Nephron progenitor cell (in vitro differentiated cells): ENCODE measurements around the gene PNPO.

ENCODE experiments used
- DNase-seq: peaks from one replicate; pipeline ENCODE4 v3.0.0; 2021
- H3K27ac Mint-ChIP-seq: 2 replicates; pipeline ENCODE4 v1.8.0; 2021; ENCODE audit warnings: mild to moderate bottlenecking, moderate library complexity, mixed read lengths
- H3K27me3 Mint-ChIP-seq: 2 replicates; pipeline ENCODE4 v1.8.0; 2021; ENCODE audit warnings: mild to moderate bottlenecking, low read depth, mixed read lengths; ENCODE audit not compliant: poor library complexity
- H3K36me3 Mint-ChIP-seq: 2 replicates; pipeline ENCODE4 v1.8.0; 2021; ENCODE audit warnings: low read depth, mixed read lengths
- H3K4me1 Mint-ChIP-seq: 2 replicates; pipeline ENCODE4 v1.8.0; 2021; ENCODE audit warnings: mixed read lengths
- H3K4me3 Mint-ChIP-seq: 2 replicates; pipeline ENCODE4 v1.8.0; 2021; ENCODE audit warnings: mild to moderate bottlenecking, moderate library complexity, mixed read lengths
- H3K9me3 Mint-ChIP-seq: 2 replicates; pipeline ENCODE4 v1.8.0; 2021; ENCODE audit warnings: mild to moderate bottlenecking, moderate library complexity, mixed read lengths
- TF ChIP-seq, protein P1 (sequence below): fragments of 200-600 bp; sonication (generic); IDR thresholded peaks from 2 replicates; pipeline ENCODE4 v1.5.0; 2021; ENCODE audit warnings: antibody characterized with exemption

The PNPO gene

DNA sequence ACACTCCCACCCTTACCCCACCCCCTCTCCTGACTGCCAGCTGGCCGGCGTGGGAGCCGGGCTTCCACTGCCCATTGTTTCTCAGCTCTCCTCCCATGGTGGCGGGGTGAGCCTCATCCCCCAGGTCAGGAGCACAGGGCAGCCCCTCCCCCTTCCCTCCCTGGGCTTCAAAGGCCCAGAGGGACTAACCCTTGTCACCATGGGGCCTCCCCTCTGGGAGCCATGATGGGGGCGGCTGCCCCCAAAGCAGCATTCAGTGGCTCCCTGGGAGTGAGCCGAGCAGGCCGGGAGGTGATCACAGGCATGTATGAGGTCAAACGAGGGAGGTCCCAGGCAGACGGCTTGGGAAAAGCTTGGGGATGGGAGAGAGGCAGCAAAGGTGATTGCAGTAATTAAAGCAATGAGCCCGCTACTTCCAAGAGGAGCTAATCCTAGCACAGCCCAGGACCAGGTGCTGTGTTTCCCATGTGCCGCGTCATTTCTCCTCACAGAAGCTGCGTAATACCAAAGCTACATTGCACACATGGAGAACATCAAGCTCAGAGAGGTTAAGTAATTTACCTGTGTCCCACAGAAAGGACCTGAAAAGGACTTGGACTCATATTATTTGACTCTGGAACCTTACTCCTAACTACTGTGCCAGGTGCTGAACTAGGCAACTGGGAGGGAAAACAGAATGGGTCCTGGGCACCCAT is 54.0 kb downstream of the PNPO start:
- TF ChIP-seq, protein P1, sequence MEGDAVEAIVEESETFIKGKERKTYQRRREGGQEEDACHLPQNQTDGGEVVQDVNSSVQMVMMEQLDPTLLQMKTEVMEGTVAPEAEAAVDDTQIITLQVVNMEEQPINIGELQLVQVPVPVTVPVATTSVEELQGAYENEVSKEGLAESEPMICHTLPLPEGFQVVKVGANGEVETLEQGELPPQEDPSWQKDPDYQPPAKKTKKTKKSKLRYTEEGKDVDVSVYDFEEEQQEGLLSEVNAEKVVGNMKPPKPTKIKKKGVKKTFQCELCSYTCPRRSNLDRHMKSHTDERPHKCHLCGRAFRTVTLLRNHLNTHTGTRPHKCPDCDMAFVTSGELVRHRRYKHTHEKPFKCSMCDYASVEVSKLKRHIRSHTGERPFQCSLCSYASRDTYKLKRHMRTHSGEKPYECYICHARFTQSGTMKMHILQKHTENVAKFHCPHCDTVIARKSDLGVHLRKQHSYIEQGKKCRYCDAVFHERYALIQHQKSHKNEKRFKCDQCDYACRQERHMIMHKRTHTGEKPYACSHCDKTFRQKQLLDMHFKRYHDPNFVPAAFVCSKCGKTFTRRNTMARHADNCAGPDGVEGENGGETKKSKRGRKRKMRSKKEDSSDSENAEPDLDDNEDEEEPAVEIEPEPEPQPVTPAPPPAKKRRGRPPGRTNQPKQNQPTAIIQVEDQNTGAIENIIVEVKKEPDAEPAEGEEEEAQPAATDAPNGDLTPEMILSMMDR: no peak
- DNase-seq: peak; percentile 70
- Mint-ChIP-seq H3K9me3 (no peaks in the 10 kb centered on the region), H3K27ac (peak overlapping the region; percentile 97), H3K27me3 (peaks cover 17% of the 10 kb centered on the region), H3K36me3 (no peaks in the 10 kb centered on the region), H3K4me1 (peaks cover 85% of the 10 kb centered on the region), H3K4me3 (peak overlapping the region; percentile 20)

DNA sequence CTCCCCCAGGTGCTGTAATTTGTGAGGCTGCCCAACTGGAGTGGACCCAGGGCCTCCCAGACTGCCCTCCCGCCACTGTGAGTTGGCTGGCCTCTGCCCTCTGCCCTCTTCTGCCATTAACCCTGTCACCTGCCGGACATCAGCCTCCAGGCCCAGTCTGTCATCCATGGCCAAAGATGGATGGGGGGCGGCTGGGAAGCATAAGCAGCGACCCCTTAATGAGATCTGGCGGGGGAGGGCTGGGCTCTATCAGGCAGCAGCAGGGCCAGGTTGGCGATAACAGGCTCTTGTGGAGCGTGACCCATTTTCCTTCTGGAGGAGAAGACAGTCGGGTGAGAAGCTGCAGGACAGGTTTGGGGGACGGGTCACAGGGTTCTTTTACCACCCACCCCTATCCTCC is 54.8 kb downstream of the PNPO start:
- DNase-seq: peak; percentile 74
- TF ChIP-seq, protein P1: no peak
- H3K9me3 Mint-ChIP-seq: no peaks in the 10 kb centered on the region
- peak overlapping the region; percentile 58 for H3K4me3 Mint-ChIP-seq
- peak overlapping the region; percentile 97 for H3K27ac Mint-ChIP-seq
- H3K27me3 Mint-ChIP-seq: peaks cover 17% of the 10 kb centered on the region
- no peaks in the 10 kb centered on the region for H3K36me3 Mint-ChIP-seq
- peaks cover 78% of the 10 kb centered on the region for H3K4me1 Mint-ChIP-seq

DNA sequence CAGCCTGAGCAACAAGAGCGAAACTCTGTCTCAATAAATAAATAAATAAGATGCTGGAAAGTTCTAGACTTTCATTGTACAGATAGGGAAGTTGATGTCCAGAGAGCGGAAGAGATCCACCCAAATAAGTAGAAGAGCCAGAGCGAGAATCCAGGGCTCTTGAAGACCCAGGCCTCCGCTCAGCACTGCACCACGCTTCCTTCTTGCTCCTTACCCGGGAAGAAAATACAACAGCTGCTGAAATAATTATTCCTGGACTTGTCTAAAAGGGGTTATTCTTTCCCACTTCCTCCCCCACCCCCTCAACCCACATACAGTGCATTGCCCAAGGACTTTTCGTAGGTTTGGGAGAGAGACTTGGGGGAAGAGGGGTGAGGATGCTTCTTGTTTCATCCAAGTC is 56.2 kb downstream of the PNPO start:
- TF ChIP-seq, protein P1: no peak
- H3K4me1 Mint-ChIP-seq: peaks cover 75% of the 10 kb centered on the region
- H3K36me3 Mint-ChIP-seq: no peaks in the 10 kb centered on the region
- DNase-seq: no peak
- H3K9me3 Mint-ChIP-seq: no peaks in the 10 kb centered on the region
- H3K4me3 Mint-ChIP-seq: no peak overlapping the region
- H3K27ac Mint-ChIP-seq: no peak overlapping the region
- H3K27me3 Mint-ChIP-seq: peaks cover 17% of the 10 kb centered on the region

DNA sequence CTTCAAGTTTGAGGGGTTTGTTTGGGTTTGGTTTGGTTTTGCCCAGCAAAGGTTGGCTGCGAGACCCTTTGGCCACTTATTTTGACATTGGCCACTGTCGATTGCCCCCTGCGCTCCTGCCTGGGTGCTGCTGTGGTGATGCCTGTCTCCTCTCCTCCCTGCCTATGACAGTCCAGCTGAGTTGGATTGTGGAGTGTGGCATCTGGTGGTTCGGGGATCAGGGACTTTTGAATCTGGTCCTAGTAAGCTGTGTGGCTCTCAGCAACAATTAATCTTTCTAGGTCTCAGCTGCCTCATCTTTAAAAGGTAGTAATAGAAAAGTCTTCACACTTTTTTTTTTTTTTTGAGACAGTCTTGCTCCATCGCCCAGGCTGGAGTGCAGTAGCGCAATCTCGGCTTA is 56.7 kb downstream of the PNPO start:
- peaks cover 17% of the 10 kb centered on the region for H3K27me3 Mint-ChIP-seq
- no peak overlapping the region for H3K4me3 Mint-ChIP-seq
- TF ChIP-seq, protein P1: no peak
- DNase-seq: no peak
- no peak overlapping the region for H3K27ac Mint-ChIP-seq
- H3K9me3 Mint-ChIP-seq: no peaks in the 10 kb centered on the region
- peaks cover 75% of the 10 kb centered on the region for H3K4me1 Mint-ChIP-seq
- H3K36me3 Mint-ChIP-seq: no peaks in the 10 kb centered on the region
